NOMO-1 treated with dmso at 0.1 percent for 144 hours (cell line): ENCODE measurements around the gene CYP1A2.

Experiments used
- DNase-seq: peaks from one replicate; lab custom pipeline; 2025; ENCODE audit not compliant: unreplicated experiment; lab: John Stamatoyannopoulos, UW

CYP1A2 gene

DNA sequence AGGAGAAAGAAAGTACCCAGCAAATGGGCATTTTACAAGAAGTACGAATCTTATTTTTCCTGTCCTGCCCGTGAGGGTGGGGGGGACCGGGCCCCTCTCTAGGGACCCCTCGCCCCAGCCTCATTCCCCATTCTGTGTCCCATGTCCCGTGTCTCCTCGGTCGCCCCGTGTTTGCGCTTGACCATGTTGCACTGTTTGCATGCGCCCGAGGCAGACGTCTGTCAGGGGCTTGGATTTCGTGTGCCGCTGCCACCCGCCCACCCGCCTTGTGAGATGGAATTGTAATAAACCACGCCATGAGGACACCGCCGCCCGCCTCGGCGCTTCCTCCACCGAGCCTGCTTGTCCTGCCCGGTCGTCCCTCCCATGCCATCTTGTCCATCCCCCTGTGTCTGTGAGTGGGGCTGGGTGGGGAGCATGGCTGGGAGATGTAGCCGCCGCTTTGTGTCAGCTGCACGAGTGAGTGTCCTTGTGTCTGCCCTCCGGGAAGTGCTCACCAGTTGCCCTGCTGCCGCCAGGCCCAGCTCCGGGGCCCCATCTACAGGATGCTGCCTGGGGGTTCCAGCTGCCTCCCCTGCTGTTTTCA lies 54.3 kb downstream of the CYP1A2 start:
- no peak for DNase-seq

DNA sequence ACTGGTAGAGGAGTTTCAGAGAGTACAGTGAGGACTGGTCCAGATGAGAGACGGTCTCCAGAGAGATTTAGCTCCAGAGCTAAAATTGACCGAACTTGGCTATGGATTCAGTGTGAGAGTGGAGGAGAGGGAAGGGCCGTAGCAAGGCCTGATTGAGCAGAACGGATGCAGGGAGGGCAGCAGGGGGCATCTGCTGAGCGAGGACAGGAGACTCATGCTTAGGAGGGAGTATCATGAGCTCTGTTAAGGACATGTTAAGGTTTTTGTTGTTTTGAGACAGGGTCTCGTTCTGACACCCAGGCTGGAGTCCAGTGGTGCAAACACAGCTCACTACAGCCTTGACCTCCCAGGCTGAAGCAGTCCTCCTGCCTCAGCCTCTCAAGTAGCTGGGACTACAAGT lies 56.3 kb downstream of the CYP1A2 start:
- DNase-seq, result no peak
